Measurements from ENCODE around the gene P4HA2. TPM values are rescaled to one million over a fixed set of nuclear protein-coding genes. Genes with fewer than 3 reads are reported as not detected.

The P4HA2 gene
- total RNA-seq, 2 donors from 2014 or later = 16.8 to 18.0 TPM

- no peaks in the 10 kb centered on the region for H3K36me3 ChIP-seq
- intact Hi-C loops (cut with DNase I) = no loop called here
- H3K4me1 ChIP-seq (replicated peaks) = no peaks in the 10 kb centered on the region
- 80% methylated on average over 5 of the region's 5 CpGs for WGBS
- no peak for DNase-seq (ENCODE audit: low spot score)
- TF ChIP-seq POLR2A (IDR thresholded peaks at IDR 0.05) = no peak
- no peak for TF ChIP-seq POLR2AphosphoS5 (IDR thresholded peaks at IDR 0.05)
- no peak for TF ChIP-seq CTCF (IDR thresholded peaks at IDR 0.05)
- no peak overlapping the region for H3K27ac ChIP-seq
- no peaks in the 10 kb centered on the region for H3K9me3 ChIP-seq
- no peak overlapping the region for H3K4me3 ChIP-seq
- H3K27me3 ChIP-seq (replicated peaks; ENCODE audit: insufficient read depth) = no peaks in the 10 kb centered on the region
Observed at GRCh38 chr5:132205385-132206125, 22.1 kb downstream of the P4HA2 start.

GRCh38 chr5:132204371-132205135 is 23.1 kb downstream of the P4HA2 start:
- H3K4me3 ChIP-seq = no peak overlapping the region
- no peaks in the 10 kb centered on the region for H3K4me1 ChIP-seq (replicated peaks)
- TF ChIP-seq POLR2A (IDR thresholded peaks at IDR 0.05) = no peak
- no peak for TF ChIP-seq CTCF (IDR thresholded peaks at IDR 0.05)
- TF ChIP-seq POLR2AphosphoS5 (IDR thresholded peaks at IDR 0.05) = no peak
- H3K27me3 ChIP-seq (replicated peaks; ENCODE audit: insufficient read depth) = no peaks in the 10 kb centered on the region
- no peaks in the 10 kb centered on the region for H3K9me3 ChIP-seq
- no peak for DNase-seq (ENCODE audit: low spot score)
- WGBS = 95% methylated on average over 7 of the region's 7 CpGs
- no peaks in the 10 kb centered on the region for H3K36me3 ChIP-seq
- H3K27ac ChIP-seq = no peak overlapping the region
- intact Hi-C loops (cut with DNase I) = no loop called here

- no peaks in the 10 kb centered on the region for H3K9me3 ChIP-seq
- WGBS = 97% methylated on average over 6 of the region's 6 CpGs
- H3K36me3 ChIP-seq = no peaks in the 10 kb centered on the region
- DNase-seq (ENCODE audit: low spot score) = no peak
- intact Hi-C loops (cut with DNase I) = no loop called here
- no peaks in the 10 kb centered on the region for H3K27me3 ChIP-seq (replicated peaks; ENCODE audit: insufficient read depth)
- H3K27ac ChIP-seq = no peak overlapping the region
- H3K4me1 ChIP-seq (replicated peaks) = no peaks in the 10 kb centered on the region
- TF ChIP-seq POLR2A (IDR thresholded peaks at IDR 0.05) = no peak
- no peak for TF ChIP-seq CTCF (IDR thresholded peaks at IDR 0.05)
- no peak for TF ChIP-seq POLR2AphosphoS5 (IDR thresholded peaks at IDR 0.05)
- no peak overlapping the region for H3K4me3 ChIP-seq
Observed at GRCh38 chr5:132203916-132204315, 23.7 kb downstream of the P4HA2 start.

GRCh38 chr5:132203464-132203818 is 24.2 kb downstream of the P4HA2 start:
- no peaks in the 10 kb centered on the region for H3K4me1 ChIP-seq (replicated peaks)
- 93% methylated on average over 4 of the region's 4 CpGs for WGBS
- no peaks in the 10 kb centered on the region for H3K9me3 ChIP-seq
- no peak overlapping the region for H3K27ac ChIP-seq
- intact Hi-C loops (cut with DNase I) = no loop called here
- no peaks in the 10 kb centered on the region for H3K36me3 ChIP-seq
- no peaks in the 10 kb centered on the region for H3K27me3 ChIP-seq (replicated peaks; ENCODE audit: insufficient read depth)
- no peak overlapping the region for H3K4me3 ChIP-seq
- TF ChIP-seq POLR2AphosphoS5 (IDR thresholded peaks at IDR 0.05) (no peak), POLR2A (IDR thresholded peaks at IDR 0.05) (no peak), CTCF (IDR thresholded peaks at IDR 0.05) (no peak)
- DNase-seq (ENCODE audit: low spot score) = no peak
